Activated naive CD4-positive, alpha-beta T cell treated with anti-CD3 and anti-CD28 coated beads for 36 hours (primary cell): Measurements from ENCODE around the gene PCOLCE2. TPM values are rescaled to one million over a fixed set of nuclear protein-coding genes. Genes with fewer than 3 reads are reported as not detected.
"Not testable (repeated sequence)": the region's sequence is repeated elsewhere in the genome, so short reads cannot be mapped to it uniquely, and the experiment has no call there.

ENCODE experiments used
- CTCF ChIA-PET: fragments of 350-600 bp; sonication (Branson Sonifier 250); formaldehyde crosslinking; loops from one replicate; lab custom pipeline; 2021; ENCODE audit warnings: antibody characterized with exemption; lab: Charles Lee
- DNase-seq: peaks from one replicate; pipeline ENCODE4 v3.0.0-alpha.2; 2020
- H3K27ac Mint-ChIP-seq: one replicate; pipeline ENCODE4 v1.8.0; 2021; ENCODE audit warnings: mild to moderate bottlenecking, mixed read lengths
- H3K27me3 Mint-ChIP-seq: one replicate; pipeline ENCODE4 v1.8.0; 2021; ENCODE audit warnings: low read depth, mixed read lengths
- H3K36me3 Mint-ChIP-seq: one replicate; pipeline ENCODE4 v1.8.0; 2021; ENCODE audit warnings: low read depth, mixed read lengths
- H3K4me1 Mint-ChIP-seq: one replicate; pipeline ENCODE4 v1.8.0; 2021; ENCODE audit warnings: low read depth, mixed read lengths
- H3K4me3 Mint-ChIP-seq: one replicate; pipeline ENCODE4 v1.8.0; 2021; ENCODE audit warnings: mild to moderate bottlenecking, moderate library complexity, mixed read lengths
- H3K9me3 Mint-ChIP-seq: one replicate; pipeline ENCODE4 v1.8.0; 2021; ENCODE audit warnings: mixed read lengths
- intact Hi-C: fragments of 100-400 bp; cut with micrococcal nuclease; formaldehyde crosslinking; loops from one replicate; pipeline ENCODE4 v1.15.1; 2023
- total RNA-seq, 2 experiments: library from RNA; stranded (reverse); gene quantifications; one replicate each; pipeline ENCODE4 v1.2.3, GENCODE V29; 2021

PCOLCE2 gene
- total RNA-seq, 2 experiments from 2014 or later: 0.38 to 0.64 TPM

- H3K27ac Mint-ChIP-seq: no peak overlapping the region
- CTCF ChIA-PET: no interaction called here
Measured at GRCh38 chr3:142878649-142879300, 10.1 kb downstream of the PCOLCE2 start.

GRCh38 chr3:142876417-142876816, 12.5 kb downstream of the PCOLCE2 start:
- H3K27ac Mint-ChIP-seq: no peak overlapping the region
- no peaks in the 10 kb centered on the region for H3K36me3 Mint-ChIP-seq
- H3K4me1 Mint-ChIP-seq: no peaks in the 10 kb centered on the region
- no peak for DNase-seq
- H3K9me3 Mint-ChIP-seq: no peaks in the 10 kb centered on the region
- intact Hi-C loops: no loop called here
- H3K4me3 Mint-ChIP-seq: no peak overlapping the region
- peaks cover 7% of the 10 kb centered on the region for H3K27me3 Mint-ChIP-seq
- CTCF ChIA-PET: interaction anchor here (1.3 kb wide), 1 partner anchor 46 kb away, joined by 4 read pairs; no protein-coding TSS in a partner anchor

More at GRCh38 chr3:142878649-142879300, 10.1 kb downstream of the PCOLCE2 start:
- no peaks in the 10 kb centered on the region for H3K36me3 Mint-ChIP-seq
- no peak overlapping the region for H3K4me3 Mint-ChIP-seq
- H3K27me3 Mint-ChIP-seq: peaks cover 7% of the 10 kb centered on the region
- H3K4me1 Mint-ChIP-seq: no peaks in the 10 kb centered on the region
- intact Hi-C loops: no loop called here
- H3K9me3 Mint-ChIP-seq: no peaks in the 10 kb centered on the region
- no peak for DNase-seq

GRCh38 chr3:142875583-142876207, 13.2 kb downstream of the PCOLCE2 start:
- H3K4me3 Mint-ChIP-seq: no peak overlapping the region
- no peak for DNase-seq
- CTCF ChIA-PET: interaction anchor here (1.0 to 1.3 kb wide), 2 partner anchors 45 to 47 kb away, joined by 4 read pairs; no protein-coding TSS in a partner anchor
- peaks cover 10% of the 10 kb centered on the region for H3K27me3 Mint-ChIP-seq
- H3K4me1 Mint-ChIP-seq: no peaks in the 10 kb centered on the region
- no peaks in the 10 kb centered on the region for H3K9me3 Mint-ChIP-seq
- intact Hi-C loops: no loop called here
- no peak overlapping the region for H3K27ac Mint-ChIP-seq
- no peaks in the 10 kb centered on the region for H3K36me3 Mint-ChIP-seq

GRCh38 chr3:142875099-142875498, 13.8 kb downstream of the PCOLCE2 start:
- H3K9me3 Mint-ChIP-seq: no peaks in the 10 kb centered on the region
- H3K4me3 Mint-ChIP-seq: no peak overlapping the region
- intact Hi-C loops: no loop called here
- H3K4me1 Mint-ChIP-seq: no peaks in the 10 kb centered on the region
- CTCF ChIA-PET: interaction anchor here (1.0 kb wide), 1 partner anchor 46 kb away, joined by 4 read pairs; no protein-coding TSS in a partner anchor
- peaks cover 10% of the 10 kb centered on the region for H3K27me3 Mint-ChIP-seq
- H3K27ac Mint-ChIP-seq: no peak overlapping the region
- H3K36me3 Mint-ChIP-seq: no peaks in the 10 kb centered on the region
- no peak for DNase-seq

GRCh38 chr3:142868382-142868781, 20.5 kb downstream of the PCOLCE2 start:
- DNase-seq, H3K27ac Mint-ChIP-seq, H3K9me3 Mint-ChIP-seq, CTCF ChIA-PET, intact Hi-C loops, H3K4me3 Mint-ChIP-seq, H3K4me1 Mint-ChIP-seq, H3K36me3 Mint-ChIP-seq, H3K27me3 Mint-ChIP-seq: not testable (repeated sequence)

- peaks cover 8% of the 10 kb centered on the region for H3K27me3 Mint-ChIP-seq
- peaks cover 6% of the 10 kb centered on the region for H3K4me1 Mint-ChIP-seq
- intact Hi-C loops: no loop called here
- H3K9me3 Mint-ChIP-seq: no peaks in the 10 kb centered on the region
- CTCF ChIA-PET: no interaction called here
- H3K4me3 Mint-ChIP-seq: no peak overlapping the region
- H3K36me3 Mint-ChIP-seq: no peaks in the 10 kb centered on the region
- DNase-seq: no peak
- no peak overlapping the region for H3K27ac Mint-ChIP-seq
Measured at GRCh38 chr3:142866841-142867631, 21.8 kb downstream of the PCOLCE2 start.

GRCh38 chr3:142863930-142864920, 24.7 kb downstream of the PCOLCE2 start:
- H3K9me3 Mint-ChIP-seq: no peaks in the 10 kb centered on the region
- peaks cover 6% of the 10 kb centered on the region for H3K4me1 Mint-ChIP-seq
- H3K27ac Mint-ChIP-seq: no peak overlapping the region
- intact Hi-C loops: no loop called here
- no peak for DNase-seq
- CTCF ChIA-PET: interaction anchor here (0.8 to 1.0 kb wide), 2 partner anchors 11 to 36 kb away, joined by 3 read pairs; no protein-coding TSS in a partner anchor
- no peak overlapping the region for H3K4me3 Mint-ChIP-seq
- H3K36me3 Mint-ChIP-seq: no peaks in the 10 kb centered on the region
- H3K27me3 Mint-ChIP-seq: peaks cover 19% of the 10 kb centered on the region

GRCh38 chr3:142863010-142863817, 25.7 kb downstream of the PCOLCE2 start:
- H3K9me3 Mint-ChIP-seq: no peaks in the 10 kb centered on the region
- H3K27ac Mint-ChIP-seq: peak overlapping the region; percentile 38
- intact Hi-C loops: no loop called here
- H3K36me3 Mint-ChIP-seq: no peaks in the 10 kb centered on the region
- CTCF ChIA-PET: interaction anchor here (0.8 to 1.0 kb wide), 2 partner anchors 10 to 35 kb away, joined by 3 read pairs; no protein-coding TSS in a partner anchor
- H3K27me3 Mint-ChIP-seq: peaks cover 19% of the 10 kb centered on the region
- no peak for DNase-seq
- H3K4me1 Mint-ChIP-seq: peaks cover 6% of the 10 kb centered on the region
- H3K4me3 Mint-ChIP-seq: no peak overlapping the region

- H3K9me3 Mint-ChIP-seq: no peaks in the 10 kb centered on the region
- no peaks in the 10 kb centered on the region for H3K36me3 Mint-ChIP-seq
- H3K4me1 Mint-ChIP-seq: peaks cover 6% of the 10 kb centered on the region
- H3K27ac Mint-ChIP-seq: no peak overlapping the region
- H3K4me3 Mint-ChIP-seq: no peak overlapping the region
- intact Hi-C loops: no loop called here
- CTCF ChIA-PET: no interaction called here
- peaks cover 16% of the 10 kb centered on the region for H3K27me3 Mint-ChIP-seq
- no peak for DNase-seq
Measured at GRCh38 chr3:142861926-142862325, 27.0 kb downstream of the PCOLCE2 start.

GRCh38 chr3:142858043-142858442, 30.8 kb downstream of the PCOLCE2 start:
- CTCF ChIA-PET: interaction anchor here (1.0 to 1.6 kb wide), 2 partner anchors 22 to 30 kb away, joined by 3 to 4 read pairs; no protein-coding TSS in a partner anchor
- intact Hi-C loops: no loop called here
- DNase-seq: no peak
- peaks cover under 1% of the 10 kb centered on the region for H3K4me1 Mint-ChIP-seq
- no peaks in the 10 kb centered on the region for H3K9me3 Mint-ChIP-seq
- no peaks in the 10 kb centered on the region for H3K36me3 Mint-ChIP-seq
- peaks cover 13% of the 10 kb centered on the region for H3K27me3 Mint-ChIP-seq
- no peak overlapping the region for H3K4me3 Mint-ChIP-seq
- H3K27ac Mint-ChIP-seq: no peak overlapping the region

- intact Hi-C loops: no loop called here
- CTCF ChIA-PET: interaction anchor here (0.7 to 1.4 kb wide), 5 partner anchors 11 to 62 kb away, joined by 3 read pairs; no protein-coding TSS in a partner anchor
- Mint-ChIP-seq H3K4me1 (no peaks in the 10 kb centered on the region), H3K9me3 (no peaks in the 10 kb centered on the region), H3K27me3 (peaks cover 13% of the 10 kb centered on the region), H3K4me3 (no peak overlapping the region), H3K36me3 (no peaks in the 10 kb centered on the region), H3K27ac (no peak overlapping the region)
- DNase-seq: no peak
Measured at GRCh38 chr3:142857056-142857455, 31.8 kb downstream of the PCOLCE2 start.
